ENCODE measurements around the gene KRTCAP3.
A peak's percentile ranks its signal among the peaks of the same experiment; 100 is the strongest.

KRTCAP3 gene

DNA sequence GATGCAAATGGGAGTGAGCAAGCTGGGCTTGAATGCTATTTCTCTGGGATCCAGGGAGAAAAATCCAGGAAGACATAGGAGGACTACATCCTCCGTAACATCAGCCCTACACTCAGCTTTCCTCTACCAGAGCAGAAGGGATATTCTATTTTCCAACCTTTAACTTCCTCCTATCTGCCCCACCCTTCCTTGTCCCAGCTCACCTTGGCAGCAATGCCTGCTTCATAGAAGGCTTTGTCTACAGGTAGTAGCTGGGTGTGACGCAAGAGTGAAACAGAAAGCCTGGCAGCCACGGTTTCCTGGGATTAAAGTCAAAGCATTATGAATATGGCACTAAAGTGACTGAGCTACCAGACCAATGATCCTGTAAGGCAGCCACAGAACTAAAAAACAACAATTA, 3.9 kb downstream of the KRTCAP3 start:
- TF ChIP-seq CEBPB (IDR thresholded peaks at IDR 0.05) (peak; percentile 95), RAD21 (IDR thresholded peaks at IDR 0.05; ENCODE audit: low read depth) (0 out of 2 replicates have a peak, but pooled peaks have one; percentile 5), NFIC (IDR thresholded peaks at IDR 0.05) (no peak), CREB1 (IDR thresholded peaks at IDR 0.05; ENCODE audit: low read depth) (peak; percentile 24; the same call in 1 of the 2 replicates)

GRCh38 chr2:27448381-27448780, 6.2 kb downstream of the KRTCAP3 start:
- no peak for TF ChIP-seq CEBPB (IDR thresholded peaks at IDR 0.05)
- TF ChIP-seq, protein P1, sequence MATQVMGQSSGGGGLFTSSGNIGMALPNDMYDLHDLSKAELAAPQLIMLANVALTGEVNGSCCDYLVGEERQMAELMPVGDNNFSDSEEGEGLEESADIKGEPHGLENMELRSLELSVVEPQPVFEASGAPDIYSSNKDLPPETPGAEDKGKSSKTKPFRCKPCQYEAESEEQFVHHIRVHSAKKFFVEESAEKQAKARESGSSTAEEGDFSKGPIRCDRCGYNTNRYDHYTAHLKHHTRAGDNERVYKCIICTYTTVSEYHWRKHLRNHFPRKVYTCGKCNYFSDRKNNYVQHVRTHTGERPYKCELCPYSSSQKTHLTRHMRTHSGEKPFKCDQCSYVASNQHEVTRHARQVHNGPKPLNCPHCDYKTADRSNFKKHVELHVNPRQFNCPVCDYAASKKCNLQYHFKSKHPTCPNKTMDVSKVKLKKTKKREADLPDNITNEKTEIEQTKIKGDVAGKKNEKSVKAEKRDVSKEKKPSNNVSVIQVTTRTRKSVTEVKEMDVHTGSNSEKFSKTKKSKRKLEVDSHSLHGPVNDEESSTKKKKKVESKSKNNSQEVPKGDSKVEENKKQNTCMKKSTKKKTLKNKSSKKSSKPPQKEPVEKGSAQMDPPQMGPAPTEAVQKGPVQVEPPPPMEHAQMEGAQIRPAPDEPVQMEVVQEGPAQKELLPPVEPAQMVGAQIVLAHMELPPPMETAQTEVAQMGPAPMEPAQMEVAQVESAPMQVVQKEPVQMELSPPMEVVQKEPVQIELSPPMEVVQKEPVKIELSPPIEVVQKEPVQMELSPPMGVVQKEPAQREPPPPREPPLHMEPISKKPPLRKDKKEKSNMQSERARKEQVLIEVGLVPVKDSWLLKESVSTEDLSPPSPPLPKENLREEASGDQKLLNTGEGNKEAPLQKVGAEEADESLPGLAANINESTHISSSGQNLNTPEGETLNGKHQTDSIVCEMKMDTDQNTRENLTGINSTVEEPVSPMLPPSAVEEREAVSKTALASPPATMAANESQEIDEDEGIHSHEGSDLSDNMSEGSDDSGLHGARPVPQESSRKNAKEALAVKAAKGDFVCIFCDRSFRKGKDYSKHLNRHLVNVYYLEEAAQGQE (IDR thresholded peaks at IDR 0.05; ENCODE audit: low read depth), result no peak
- TF ChIP-seq NFIC (IDR thresholded peaks at IDR 0.05), result no peak
- no peak for TF ChIP-seq TCF12 (IDR thresholded peaks at IDR 0.05; ENCODE audit: low read depth)
- no peak for TF ChIP-seq RAD21 (IDR thresholded peaks at IDR 0.05; ENCODE audit: low read depth)
- no peak for TF ChIP-seq CREB1 (IDR thresholded peaks at IDR 0.05; ENCODE audit: low read depth)
- TF ChIP-seq USF1 (IDR thresholded peaks at IDR 0.05), result no peak
- no peak for TF ChIP-seq ZBTB7A (IDR thresholded peaks at IDR 0.05; ENCODE audit: low read depth)
- TF ChIP-seq TEAD4 (IDR thresholded peaks at IDR 0.05), result no peak
- no peak for TF ChIP-seq TAF1 (IDR thresholded peaks at IDR 0.05; ENCODE audit: low read depth)
- TF ChIP-seq YY1 (IDR thresholded peaks at IDR 0.05; ENCODE audit: low read depth), result no peak
- TF ChIP-seq, protein P2, sequence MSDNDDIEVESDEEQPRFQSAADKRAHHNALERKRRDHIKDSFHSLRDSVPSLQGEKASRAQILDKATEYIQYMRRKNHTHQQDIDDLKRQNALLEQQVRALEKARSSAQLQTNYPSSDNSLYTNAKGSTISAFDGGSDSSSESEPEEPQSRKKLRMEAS (IDR thresholded peaks at IDR 0.05), result no peak
- TF ChIP-seq EGR1 (IDR thresholded peaks at IDR 0.05), result no peak
- TF ChIP-seq EP300 (IDR thresholded peaks at IDR 0.05; ENCODE audit: borderline replicate concordance), result no peak
- TF ChIP-seq FOXM1 (IDR thresholded peaks at IDR 0.05; ENCODE audit: borderline replicate concordance, low read depth), result no peak

GRCh38 chr2:27451095-27451494, 8.9 kb downstream of the KRTCAP3 start:
- TF ChIP-seq USF1 (IDR thresholded peaks at IDR 0.05), result no peak
- no peak for TF ChIP-seq FOXM1 (IDR thresholded peaks at IDR 0.05; ENCODE audit: borderline replicate concordance, low read depth)
- TF ChIP-seq EGR1 (IDR thresholded peaks at IDR 0.05), result no peak
- TF ChIP-seq TAF1 (IDR thresholded peaks at IDR 0.05; ENCODE audit: low read depth), result no peak
- TF ChIP-seq, protein P2 (IDR thresholded peaks at IDR 0.05), result no peak
- TF ChIP-seq NFIC (IDR thresholded peaks at IDR 0.05), result no peak
- no peak for TF ChIP-seq CEBPB (IDR thresholded peaks at IDR 0.05)
- no peak for TF ChIP-seq RAD21 (IDR thresholded peaks at IDR 0.05; ENCODE audit: low read depth)

DNA sequence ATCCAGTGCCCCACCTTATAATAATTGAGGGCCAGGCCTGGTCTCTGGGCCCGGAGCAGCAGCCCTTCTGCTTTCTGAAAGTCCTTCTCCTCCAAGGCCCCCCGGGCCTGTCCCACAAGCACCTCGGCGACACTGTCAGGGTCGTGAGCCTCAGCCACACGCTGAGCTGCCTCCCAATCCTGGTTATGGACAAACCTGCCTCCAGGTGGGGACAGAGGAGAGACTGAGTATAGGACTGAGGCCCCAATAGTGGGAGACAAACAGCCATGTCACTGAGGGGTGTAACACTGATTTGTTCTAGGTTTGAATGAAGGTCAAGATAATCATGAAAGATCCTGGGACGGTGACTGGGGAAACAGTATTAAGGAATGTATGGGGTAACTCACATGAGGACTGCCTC, 11.8 kb downstream of the KRTCAP3 start:
- TF ChIP-seq NFIC (IDR thresholded peaks at IDR 0.05) (no peak), FOXM1 (IDR thresholded peaks at IDR 0.05; ENCODE audit: borderline replicate concordance, low read depth) (no peak), EP300 (IDR thresholded peaks at IDR 0.05; ENCODE audit: borderline replicate concordance) (no peak), RAD21 (IDR thresholded peaks at IDR 0.05; ENCODE audit: low read depth) (no peak), TEAD4 (IDR thresholded peaks at IDR 0.05) (no peak)
- TF ChIP-seq, protein P1 (IDR thresholded peaks at IDR 0.05; ENCODE audit: low read depth), result no peak
- TF ChIP-seq, protein P2 (IDR thresholded peaks at IDR 0.05), result no peak

DNA sequence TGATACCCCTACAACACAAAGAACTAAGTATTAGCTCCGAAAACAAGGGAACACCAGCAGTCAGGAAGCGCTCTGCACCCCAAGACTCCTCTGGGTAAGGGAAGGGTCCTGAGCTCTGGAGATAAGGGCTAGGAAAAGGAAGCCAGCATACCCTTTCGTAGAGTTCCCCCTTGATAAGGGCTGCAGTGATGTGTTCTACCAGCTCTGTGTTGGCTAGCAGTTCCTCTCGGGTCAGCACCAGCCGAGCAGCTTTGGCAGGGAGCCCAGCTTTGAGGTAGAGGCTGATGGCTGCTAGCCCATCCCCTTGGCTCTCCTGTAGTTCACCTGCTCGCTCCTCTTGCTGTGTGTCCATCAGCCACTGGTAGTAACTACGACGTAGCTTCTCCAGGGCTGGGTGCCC, 18.9 kb downstream of the KRTCAP3 start:
- TF ChIP-seq ZBTB7A (IDR thresholded peaks at IDR 0.05; ENCODE audit: low read depth), result no peak
- no peak for TF ChIP-seq EGR1 (IDR thresholded peaks at IDR 0.05)
- no peak for TF ChIP-seq USF1 (IDR thresholded peaks at IDR 0.05)
- TF ChIP-seq, protein P1 (IDR thresholded peaks at IDR 0.05; ENCODE audit: low read depth), result no peak
- no peak for TF ChIP-seq EP300 (IDR thresholded peaks at IDR 0.05; ENCODE audit: borderline replicate concordance)
- TF ChIP-seq CREB1 (IDR thresholded peaks at IDR 0.05; ENCODE audit: low read depth), result no peak
- TF ChIP-seq TEAD4 (IDR thresholded peaks at IDR 0.05), result no peak
- TF ChIP-seq YY1 (IDR thresholded peaks at IDR 0.05; ENCODE audit: low read depth), result no peak
- TF ChIP-seq RAD21 (IDR thresholded peaks at IDR 0.05; ENCODE audit: low read depth), result no peak
- no peak for TF ChIP-seq CEBPB (IDR thresholded peaks at IDR 0.05)

All from Ishikawa (cell line).